AG04450 (cell line): ENCODE data around the gene RAB11FIP3. TPM values are rescaled to one million over a fixed set of nuclear protein-coding genes. Genes with fewer than 3 reads are reported as not detected.

Experiments used
- CTCF ChIA-PET: fragments of 300-600, 350-600 bp; formaldehyde crosslinking; extraction: SDS; loops from one replicate; lab custom pipeline; 2022; ENCODE audit warnings: antibody characterized with exemption, inconsistent platforms; lab: Charles Lee
- POLR2A ChIA-PET: fragments of 350-600 bp; formaldehyde crosslinking; extraction: SDS; loops from one replicate; lab custom pipeline; 2021; ENCODE audit warnings: antibody characterized with exemption, inconsistent platforms; lab: Yijun Ruan, JAX
- DNase-seq: peaks from one replicate; pipeline ENCODE4 v3.0.0-alpha.2; 2011; ENCODE audit warnings: low read depth, low spot score
- H3K27ac ChIP-seq: one replicate; pipeline ENCODE4 v1.5.1; 2012; ENCODE audit warnings: low read depth, low read length, control low read depth
- H3K27me3 ChIP-seq: one replicate; pipeline ENCODE4 v1.6.0; 2012; ENCODE audit warnings: low read length; ENCODE audit not compliant: control insufficient read depth, insufficient read depth
- H3K4me3 ChIP-seq: 2 replicates; pipeline ENCODE4 v1.5.1; 2011; ENCODE audit warnings: mild to moderate bottlenecking, low read depth, low read length, control low read depth
- H3K9me3 ChIP-seq: 2 replicates; pipeline ENCODE4 v1.5.1; 2012; ENCODE audit warnings: low read length; ENCODE audit not compliant: control insufficient read depth, insufficient read depth
- CTCF ChIP-seq: IDR thresholded peaks from 2 replicates; pipeline ENCODE4 v1.5.1; 2011; ENCODE audit warnings: low read depth, low read length, control low read depth, inconsistent platforms
- polyA plus RNA-seq: library from polyadenylated mRNA; depleted of rRNA; stranded (reverse); fragments of >200 nt; gene quantifications from 2 replicates; pipeline ENCODE4 v1.2.3, GENCODE V29; 2011

RAB11FIP3 gene
- polyA plus RNA-seq, 1 experiment = 6.9 TPM

GRCh38 chr16:534135-534534 is 108.7 kb downstream of the RAB11FIP3 start:
- TF ChIP-seq CTCF = no peak
- DNase-seq = no peak
- no peaks in the 10 kb centered on the region for H3K27me3 ChIP-seq
- ChIA-PET CTCF (no interaction called here), POLR2A (no interaction called here)
- H3K27ac ChIP-seq = no peak overlapping the region
- H3K4me3 ChIP-seq = no peak overlapping the region
- peaks cover 10% of the 10 kb centered on the region; the same call in 1 of the 2 replicates for H3K9me3 ChIP-seq

GRCh38 chr16:534856-535445 is 109.5 kb downstream of the RAB11FIP3 start:
- no peak overlapping the region for H3K27ac ChIP-seq
- POLR2A ChIA-PET = no interaction called here

GRCh38 chr16:535446-536405 is 110.3 kb downstream of the RAB11FIP3 start:
- no peak for TF ChIP-seq CTCF
- H3K4me3 ChIP-seq = no peak overlapping the region
- no peak overlapping the region for H3K27ac ChIP-seq
- CTCF ChIA-PET = no interaction called here
- H3K27me3 ChIP-seq = no peaks in the 10 kb centered on the region
- H3K9me3 ChIP-seq = peaks cover 10% of the 10 kb centered on the region; the same call in 1 of the 2 replicates
- POLR2A ChIA-PET = interaction anchor here (0.7 kb wide), 1 partner anchor 10 kb away, joined by 4 read pairs; no protein-coding TSS in a partner anchor
- DNase-seq = no peak

More at GRCh38 chr16:534856-535445, 109.5 kb downstream of the RAB11FIP3 start:
- no peak overlapping the region for H3K4me3 ChIP-seq
- H3K9me3 ChIP-seq = peaks cover 10% of the 10 kb centered on the region; the same call in 1 of the 2 replicates
- no peak for TF ChIP-seq CTCF
- CTCF ChIA-PET = no interaction called here
- no peak for DNase-seq
- no peaks in the 10 kb centered on the region for H3K27me3 ChIP-seq

- TF ChIP-seq CTCF = no peak
- H3K27me3 ChIP-seq = no peaks in the 10 kb centered on the region
- ChIA-PET POLR2A (interaction anchor here (0.6 to 0.7 kb wide), 2 partner anchors 10 to 45 kb away, joined by 3 to 5 read pairs; partner anchors contain the start of gene CAPN15), CTCF (no interaction called here)
- DNase-seq = no peak
- no peak overlapping the region for H3K4me3 ChIP-seq
- no peak overlapping the region for H3K27ac ChIP-seq
- H3K9me3 ChIP-seq = peaks cover 10% of the 10 kb centered on the region; the same call in 1 of the 2 replicates
Measured at GRCh38 chr16:536746-537145, 111.3 kb downstream of the RAB11FIP3 start.
